ENCODE data around the gene ABI3BP. TPM values are rescaled to one million over a fixed set of nuclear protein-coding genes. Genes with fewer than 3 reads are reported as not detected.

The ABI3BP gene
- total and polyA plus RNA-seq, 2 donors: 103 to 126 TPM

GRCh38 chr3:101011136-101011535 lies 17.9 kb upstream of the ABI3BP start:
- Histone ChIP-seq H3K27ac (ENCODE audit: low read depth) (no peak overlapping the region), H3K36me3 (ENCODE audit: insufficient read depth) (no peaks in the 10 kb centered on the region), H3K4me1 (ENCODE audit: insufficient read depth) (no peaks in the 10 kb centered on the region), H3K4me3 (ENCODE audit: low read depth, low read length) (no peak overlapping the region)
- no peak for DNase-seq (ENCODE audit: extremely low spot score)

DNA sequence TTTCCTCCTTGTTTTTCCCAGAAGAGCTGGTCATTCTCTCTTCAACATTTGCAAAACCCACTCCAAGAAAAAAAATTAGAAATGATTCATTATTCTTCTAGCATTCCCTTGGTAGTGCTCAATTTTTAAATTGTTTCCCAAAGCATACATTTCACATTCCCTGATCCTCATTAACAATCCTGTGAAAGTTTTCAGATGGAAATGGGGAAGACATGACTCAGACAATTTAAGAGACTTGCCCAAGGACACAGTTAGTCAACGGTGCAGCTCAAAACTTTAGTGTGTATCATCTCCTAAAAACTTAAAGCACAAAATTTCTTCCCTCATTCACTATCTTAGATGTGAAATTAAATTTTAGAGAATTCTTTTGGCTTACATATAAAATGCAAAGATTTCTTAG lies 17.1 kb upstream of the ABI3BP start:
- Histone ChIP-seq H3K4me3 (ENCODE audit: low read depth, low read length) (no peak overlapping the region), H3K4me1 (ENCODE audit: insufficient read depth) (no peaks in the 10 kb centered on the region), H3K27ac (ENCODE audit: low read depth) (no peak overlapping the region), H3K36me3 (ENCODE audit: insufficient read depth) (no peaks in the 10 kb centered on the region)
- no peak for DNase-seq (ENCODE audit: extremely low spot score)
- 71% methylated on average over 1 of the region's 1 CpG for WGBS

- 57% methylated on average over 2 of the region's 2 CpGs for WGBS
- Histone ChIP-seq H3K36me3 (ENCODE audit: insufficient read depth) (no peaks in the 10 kb centered on the region), H3K27ac (ENCODE audit: low read depth) (no peak overlapping the region), H3K4me3 (ENCODE audit: low read depth, low read length) (no peak overlapping the region), H3K4me1 (ENCODE audit: insufficient read depth) (no peaks in the 10 kb centered on the region)
- DNase-seq (ENCODE audit: extremely low spot score): no peak
Measured at GRCh38 chr3:101009386-101009785, 16.2 kb upstream of the ABI3BP start.

GRCh38 chr3:100999160-100999559 lies 5.9 kb upstream of the ABI3BP start:
- no peak for DNase-seq (ENCODE audit: extremely low spot score)
- H3K27ac ChIP-seq (ENCODE audit: low read depth): no peak overlapping the region
- WGBS: 94% methylated on average over 2 of the region's 2 CpGs
- no peak overlapping the region for H3K4me3 ChIP-seq (ENCODE audit: low read depth, low read length)
- H3K4me1 ChIP-seq (ENCODE audit: insufficient read depth): no peaks in the 10 kb centered on the region
- no peaks in the 10 kb centered on the region for H3K36me3 ChIP-seq (ENCODE audit: insufficient read depth)

- no peak for DNase-seq (ENCODE audit: extremely low spot score)
- H3K4me3 ChIP-seq (ENCODE audit: low read depth, low read length): no peak overlapping the region
- H3K4me1 ChIP-seq (ENCODE audit: insufficient read depth): no peaks in the 10 kb centered on the region
- WGBS: 56% methylated on average over 2 of the region's 2 CpGs
- no peak overlapping the region for H3K27ac ChIP-seq (ENCODE audit: low read depth)
- no peaks in the 10 kb centered on the region for H3K36me3 ChIP-seq (ENCODE audit: insufficient read depth)
Measured at GRCh38 chr3:100994809-100995208, 1.6 kb upstream of the ABI3BP start.

- Histone ChIP-seq H3K4me1 (ENCODE audit: insufficient read depth) (no peaks in the 10 kb centered on the region), H3K36me3 (ENCODE audit: insufficient read depth) (no peaks in the 10 kb centered on the region), H3K27ac (ENCODE audit: low read depth) (no peak overlapping the region), H3K4me3 (ENCODE audit: low read depth, low read length) (no peak overlapping the region)
- no peak for DNase-seq (ENCODE audit: extremely low spot score)
- 66% methylated on average over 5 of the region's 5 CpGs for WGBS
Measured at GRCh38 chr3:100994187-100994586, 966 bp upstream of the ABI3BP start.

DNA sequence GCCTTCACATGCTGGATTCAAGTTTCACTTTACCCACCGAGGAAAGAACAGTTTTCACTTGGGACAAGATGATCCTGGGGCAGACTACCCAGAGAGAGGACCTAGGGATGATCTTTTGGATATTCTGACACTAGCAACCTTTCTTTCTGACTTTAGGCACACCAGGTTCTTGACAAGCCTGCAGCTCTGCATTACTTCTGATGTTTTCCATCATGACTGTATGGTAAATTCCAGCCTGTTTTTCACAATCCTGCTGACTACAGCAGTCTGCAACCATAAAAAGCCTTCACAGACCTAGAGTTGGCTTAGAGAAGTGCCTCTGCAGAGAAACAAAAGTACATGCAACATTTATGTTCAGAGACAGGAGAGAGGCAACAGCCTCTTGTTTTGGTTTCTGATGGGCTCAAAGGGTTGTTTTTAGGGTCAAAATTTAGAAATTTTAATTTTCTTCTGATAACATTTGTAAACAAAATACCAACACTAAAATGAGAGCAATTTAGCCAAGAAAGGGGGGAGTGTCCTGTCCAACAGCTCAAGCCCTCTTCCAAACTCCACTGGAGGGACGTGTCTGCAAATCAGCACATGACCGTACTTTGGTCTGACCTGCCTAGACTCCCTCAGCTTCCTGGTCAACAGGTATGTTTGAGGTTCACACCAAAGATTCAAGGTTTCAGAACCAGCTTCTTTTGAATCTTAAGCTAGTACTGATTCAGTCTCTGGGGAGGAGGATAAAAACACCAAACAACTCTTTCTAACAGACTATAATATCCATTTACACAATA lies 799 bp downstream of the ABI3BP start:
- no peaks in the 10 kb centered on the region for H3K36me3 ChIP-seq (ENCODE audit: insufficient read depth)
- H3K27ac ChIP-seq (ENCODE audit: low read depth): peak overlapping the region; percentile 76
- DNase-seq (ENCODE audit: extremely low spot score): peak; percentile 50
- H3K4me3 ChIP-seq (ENCODE audit: low read depth, low read length): peak overlapping the region; percentile 45
- 12% methylated on average over 3 of the region's 3 CpGs for WGBS
- no peaks in the 10 kb centered on the region for H3K4me1 ChIP-seq (ENCODE audit: insufficient read depth)

GRCh38 chr3:100988080-100988479 lies 5.1 kb downstream of the ABI3BP start:
- Histone ChIP-seq H3K36me3 (ENCODE audit: insufficient read depth) (no peaks in the 10 kb centered on the region), H3K4me1 (ENCODE audit: insufficient read depth) (no peaks in the 10 kb centered on the region), H3K4me3 (ENCODE audit: low read depth, low read length) (no peak overlapping the region), H3K27ac (ENCODE audit: low read depth) (no peak overlapping the region)
- no peak for DNase-seq (ENCODE audit: extremely low spot score)
- WGBS: 80% methylated on average over 1 of the region's 1 CpG

- DNase-seq (ENCODE audit: extremely low spot score): no peak
- Histone ChIP-seq H3K4me1 (ENCODE audit: insufficient read depth) (no peaks in the 10 kb centered on the region), H3K36me3 (ENCODE audit: insufficient read depth) (no peaks in the 10 kb centered on the region), H3K27ac (ENCODE audit: low read depth) (no peak overlapping the region), H3K4me3 (ENCODE audit: low read depth, low read length) (no peak overlapping the region)
Measured at GRCh38 chr3:100984308-100984707, 8.9 kb downstream of the ABI3BP start.

DNA sequence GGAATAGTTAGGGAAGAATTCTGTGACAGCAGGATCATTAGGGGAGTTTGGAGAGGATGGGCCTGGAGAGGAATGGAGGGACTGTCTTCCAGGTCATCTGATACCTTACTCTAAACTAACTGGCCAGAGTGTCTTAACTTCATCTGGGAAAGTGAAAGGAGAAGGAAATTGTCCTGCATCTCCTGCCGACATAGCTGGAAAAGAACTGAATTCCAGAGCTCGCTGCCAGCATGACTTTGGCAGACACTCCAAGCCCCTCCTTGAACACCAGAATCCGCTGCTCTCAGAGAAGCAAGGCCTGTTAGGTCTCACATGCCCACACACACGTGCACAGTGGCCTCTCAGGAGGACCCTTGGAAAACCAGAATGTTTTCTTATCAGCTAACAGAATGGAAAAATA lies 10.5 kb downstream of the ABI3BP start:
- WGBS: 15% methylated on average over 4 of the region's 4 CpGs
- Histone ChIP-seq H3K4me1 (ENCODE audit: insufficient read depth) (no peaks in the 10 kb centered on the region), H3K27ac (ENCODE audit: low read depth) (no peak overlapping the region), H3K36me3 (ENCODE audit: insufficient read depth) (no peaks in the 10 kb centered on the region), H3K4me3 (ENCODE audit: low read depth, low read length) (no peak overlapping the region)
- no peak for DNase-seq (ENCODE audit: extremely low spot score)

DNA sequence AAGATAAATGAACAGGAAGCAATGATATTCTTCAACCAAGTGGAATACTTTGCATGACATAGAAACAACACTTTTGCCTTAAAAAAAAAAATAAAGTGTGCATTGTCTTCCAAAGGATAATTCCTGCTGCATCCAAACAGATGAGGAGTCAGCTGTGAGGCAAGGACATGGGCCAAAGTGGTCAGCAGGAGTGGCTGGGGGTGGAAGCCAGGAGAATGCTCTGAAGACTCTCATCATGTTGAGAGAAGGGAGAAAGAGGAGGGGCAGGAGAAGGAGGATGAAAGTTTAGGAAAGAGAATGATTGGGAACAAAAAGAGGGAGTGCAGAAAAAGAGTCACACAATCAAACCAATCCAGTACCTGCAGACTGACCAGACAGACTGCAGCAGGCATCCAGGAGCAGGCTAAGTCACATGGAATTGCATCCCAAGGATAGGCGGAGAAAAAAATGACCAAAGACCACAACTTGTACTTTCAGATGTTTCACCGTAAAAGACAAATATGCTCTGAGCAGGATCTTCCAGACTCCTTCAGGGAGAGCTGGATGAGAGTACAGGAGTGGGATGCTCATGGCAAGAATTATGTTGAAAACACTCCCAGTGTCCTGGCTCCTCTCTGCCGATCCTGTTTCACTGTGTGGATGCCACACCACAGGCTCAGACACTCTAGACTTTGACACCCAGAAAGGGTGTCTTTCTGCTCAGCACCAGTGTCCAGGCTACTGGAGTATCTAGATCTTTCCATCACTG lies 11.9 kb downstream of the ABI3BP start:
- Histone ChIP-seq H3K36me3 (ENCODE audit: insufficient read depth) (no peaks in the 10 kb centered on the region), H3K4me1 (ENCODE audit: insufficient read depth) (no peaks in the 10 kb centered on the region), H3K27ac (ENCODE audit: low read depth) (no peak overlapping the region), H3K4me3 (ENCODE audit: low read depth, low read length) (no peak overlapping the region)
- no peak for DNase-seq (ENCODE audit: extremely low spot score)
- 64% methylated on average over 3 of the region's 3 CpGs for WGBS

DNA sequence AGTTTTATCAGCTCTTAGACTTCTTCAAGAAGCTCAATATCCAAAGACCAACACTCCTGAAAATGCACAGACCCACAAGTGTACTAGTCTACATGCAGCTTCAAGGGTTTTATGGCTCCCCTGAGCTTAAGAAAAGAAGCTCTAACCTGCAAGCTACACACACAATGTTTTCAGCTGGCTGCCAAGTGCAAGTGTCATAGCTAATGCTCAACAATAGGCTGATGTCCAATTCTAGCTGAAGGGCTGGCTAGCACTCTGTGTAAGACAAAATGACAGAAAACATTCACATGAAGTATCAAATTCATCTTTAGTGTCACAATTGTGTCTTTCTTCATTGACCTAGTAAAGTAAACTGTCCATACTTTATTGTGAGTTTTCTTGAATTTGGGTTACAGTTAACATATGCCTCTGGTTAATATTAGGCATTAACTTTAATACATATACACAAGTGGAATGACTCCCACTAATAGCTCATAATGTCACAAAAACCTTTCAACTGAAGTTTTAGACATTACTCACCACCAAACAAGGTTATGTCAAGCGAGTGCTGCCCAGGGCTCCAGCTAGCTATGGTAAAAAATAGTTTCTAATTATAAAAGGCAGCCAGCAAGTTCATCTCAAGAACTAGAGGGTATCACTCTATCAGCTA lies 15.1 kb downstream of the ABI3BP start:
- DNase-seq (ENCODE audit: extremely low spot score): no peak
- no peak overlapping the region for H3K4me3 ChIP-seq (ENCODE audit: low read depth, low read length)
- H3K27ac ChIP-seq (ENCODE audit: low read depth): no peak overlapping the region
- H3K36me3 ChIP-seq (ENCODE audit: insufficient read depth): no peaks in the 10 kb centered on the region
- H3K4me1 ChIP-seq (ENCODE audit: insufficient read depth): no peaks in the 10 kb centered on the region
- WGBS: 67% methylated on average over 1 of the region's 1 CpG

GRCh38 chr3:100976611-100977010 lies 16.6 kb downstream of the ABI3BP start:
- Histone ChIP-seq H3K4me3 (ENCODE audit: low read depth, low read length) (no peak overlapping the region), H3K36me3 (ENCODE audit: insufficient read depth) (no peaks in the 10 kb centered on the region), H3K27ac (ENCODE audit: low read depth) (no peak overlapping the region), H3K4me1 (ENCODE audit: insufficient read depth) (no peaks in the 10 kb centered on the region)
- no peak for DNase-seq (ENCODE audit: extremely low spot score)
- 76% methylated on average over 3 of the region's 3 CpGs for WGBS

- Histone ChIP-seq H3K27ac (ENCODE audit: low read depth) (no peak overlapping the region), H3K4me3 (ENCODE audit: low read depth, low read length) (no peak overlapping the region), H3K36me3 (ENCODE audit: insufficient read depth) (no peaks in the 10 kb centered on the region), H3K4me1 (ENCODE audit: insufficient read depth) (no peaks in the 10 kb centered on the region)
- WGBS: 33% methylated on average over 2 of the region's 2 CpGs
- no peak for DNase-seq (ENCODE audit: extremely low spot score)
Measured at GRCh38 chr3:100975714-100976113, 17.5 kb downstream of the ABI3BP start.
